ENCODE measurements around the gene CNIH3. TPM values are rescaled to one million over a fixed set of nuclear protein-coding genes. Genes with fewer than 3 reads are reported as not detected.

The CNIH3 gene
- total RNA-seq, 1 experiment from 2014 or later = 3.4 TPM

- Mint-ChIP-seq H3K27ac (ENCODE audit: low read depth, unreplicated experiment) (no peak overlapping the region), H3K36me3 (ENCODE audit: insufficient read depth, unreplicated experiment) (no peaks in the 10 kb centered on the region), H3K4me3 (ENCODE audit: unreplicated experiment) (no peak overlapping the region), H3K4me1 (ENCODE audit: insufficient read depth, unreplicated experiment) (peaks cover 12% of the 10 kb centered on the region), H3K27me3 (ENCODE audit: insufficient read depth, unreplicated experiment) (no peaks in the 10 kb centered on the region), H3K9me3 (ENCODE audit: unreplicated experiment) (no peaks in the 10 kb centered on the region)
- BruUV-seq (replicated peaks) = no TSS peak
- no peak for DNase-seq (ENCODE audit: unreplicated experiment)
- ChIA-PET POLR2A (no interaction called here), CTCF (interaction anchor here (0.6 to 1.9 kb wide), 4 partner anchors 70 to 519 kb away, joined by 3 to 11 read pairs (median 6); no protein-coding TSS in a partner anchor)
- intact Hi-C loops (cut with micrococcal nuclease) = no loop called here
- no peak for TF ChIP-seq CTCF (IDR thresholded peaks at IDR 0.05; ENCODE audit: unreplicated experiment)
Observed at GRCh38 chr1:224781800-224782199, 165.7 kb downstream of the CNIH3 start.

GRCh38 chr1:224782281-224783000, 166.3 kb downstream of the CNIH3 start:
- Mint-ChIP-seq H3K27ac (ENCODE audit: low read depth, unreplicated experiment) (no peak overlapping the region), H3K4me3 (ENCODE audit: unreplicated experiment) (no peak overlapping the region), H3K27me3 (ENCODE audit: insufficient read depth, unreplicated experiment) (no peaks in the 10 kb centered on the region), H3K9me3 (ENCODE audit: unreplicated experiment) (no peaks in the 10 kb centered on the region), H3K36me3 (ENCODE audit: insufficient read depth, unreplicated experiment) (no peaks in the 10 kb centered on the region), H3K4me1 (ENCODE audit: insufficient read depth, unreplicated experiment) (peaks cover 17% of the 10 kb centered on the region)
- CTCF ChIA-PET = interaction anchor here (0.6 to 1.9 kb wide), 5 partner anchors 28 to 519 kb away, joined by 3 to 11 read pairs (median 4); no protein-coding TSS in a partner anchor
- intact Hi-C loops (cut with micrococcal nuclease) = no loop called here
- no peak for DNase-seq (ENCODE audit: unreplicated experiment)
- TF ChIP-seq CTCF (IDR thresholded peaks at IDR 0.05; ENCODE audit: unreplicated experiment) = no peak
- POLR2A ChIA-PET = no interaction called here
- BruUV-seq (replicated peaks) = no TSS peak

GRCh38 chr1:224783006-224783651, 167.0 kb downstream of the CNIH3 start:
- H3K9me3 Mint-ChIP-seq (ENCODE audit: unreplicated experiment) = no peaks in the 10 kb centered on the region
- ChIA-PET POLR2A (no interaction called here), CTCF (interaction anchor here (0.6 to 0.9 kb wide), 3 partner anchors 29 to 605 kb away, joined by 3 to 4 read pairs (median 3); no protein-coding TSS in a partner anchor)
- peaks cover 17% of the 10 kb centered on the region for H3K4me1 Mint-ChIP-seq (ENCODE audit: insufficient read depth, unreplicated experiment)
- no peak overlapping the region for H3K4me3 Mint-ChIP-seq (ENCODE audit: unreplicated experiment)
- no TSS peak for BruUV-seq (replicated peaks)
- TF ChIP-seq CTCF (IDR thresholded peaks at IDR 0.05; ENCODE audit: unreplicated experiment) = no peak
- H3K27ac Mint-ChIP-seq (ENCODE audit: low read depth, unreplicated experiment) = no peak overlapping the region
- DNase-seq (ENCODE audit: unreplicated experiment) = no peak
- no peaks in the 10 kb centered on the region for H3K36me3 Mint-ChIP-seq (ENCODE audit: insufficient read depth, unreplicated experiment)
- H3K27me3 Mint-ChIP-seq (ENCODE audit: insufficient read depth, unreplicated experiment) = no peaks in the 10 kb centered on the region
- intact Hi-C loops (cut with micrococcal nuclease) = no loop called here

GRCh38 chr1:224784265-224785039, 168.3 kb downstream of the CNIH3 start:
- H3K27ac Mint-ChIP-seq (ENCODE audit: low read depth, unreplicated experiment) = no peak overlapping the region
- no peak overlapping the region for H3K4me3 Mint-ChIP-seq (ENCODE audit: unreplicated experiment)
- no peaks in the 10 kb centered on the region for H3K27me3 Mint-ChIP-seq (ENCODE audit: insufficient read depth, unreplicated experiment)
- TF ChIP-seq CTCF (IDR thresholded peaks at IDR 0.05; ENCODE audit: unreplicated experiment) = no peak
- no peaks in the 10 kb centered on the region for H3K9me3 Mint-ChIP-seq (ENCODE audit: unreplicated experiment)
- ChIA-PET POLR2A (interaction anchor here (0.6 to 1.3 kb wide), 2 partner anchors 15 to 285 kb away, joined by 3 to 4 read pairs; no protein-coding TSS in a partner anchor), CTCF (interaction anchor here (0.9 to 1.6 kb wide), 2 partner anchors 271 to 372 kb away, joined by 3 to 7 read pairs; no protein-coding TSS in a partner anchor)
- H3K4me1 Mint-ChIP-seq (ENCODE audit: insufficient read depth, unreplicated experiment) = peaks cover 17% of the 10 kb centered on the region
- BruUV-seq (replicated peaks) = no TSS peak
- H3K36me3 Mint-ChIP-seq (ENCODE audit: insufficient read depth, unreplicated experiment) = no peaks in the 10 kb centered on the region
- DNase-seq (ENCODE audit: unreplicated experiment) = no peak
- intact Hi-C loops (cut with micrococcal nuclease) = no loop called here

Data from MCF 10A (cell line).